COLO829 (cell line): ENCODE results near the gene EIF2S2.

Experiments used
- DNase-seq: peaks from one replicate; pipeline ENCODE4 v3.0.0; 2012; ENCODE audit warnings: low spot score

The EIF2S2 gene

GRCh38 chr20:34120213-34120612 lies 8.2 kb upstream of the EIF2S2 start:
- no peak for DNase-seq

- DNase-seq, result no peak
These were observed 3.2 kb upstream of the EIF2S2 start for GRCh38 chr20:34115232-34115631.

GRCh38 chr20:34114809-34115208 lies 2.8 kb upstream of the EIF2S2 start:
- no peak for DNase-seq

GRCh38 chr20:34112600-34113101 lies 608 bp upstream of the EIF2S2 start:
- peak; percentile 39 for DNase-seq

GRCh38 chr20:34110745-34111641 lies 1.1 kb downstream of the EIF2S2 start:
- peak; percentile 23 for DNase-seq

- DNase-seq, result no peak
These were observed 1.9 kb downstream of the EIF2S2 start for GRCh38 chr20:34110025-34110744.

- DNase-seq, result no peak
These were observed 2.6 kb downstream of the EIF2S2 start for GRCh38 chr20:34109442-34109841.

GRCh38 chr20:34108616-34109174 lies 3.3 kb downstream of the EIF2S2 start:
- DNase-seq, result no peak

GRCh38 chr20:34105978-34106675 lies 5.9 kb downstream of the EIF2S2 start:
- no peak for DNase-seq

- DNase-seq, result no peak
These were observed 8.0 kb downstream of the EIF2S2 start for GRCh38 chr20:34104059-34104458.

- DNase-seq, result no peak
These were observed 9.7 kb downstream of the EIF2S2 start for GRCh38 chr20:34102342-34102741.

GRCh38 chr20:34100576-34100975 lies 11.5 kb downstream of the EIF2S2 start:
- DNase-seq, result peak; percentile 91

GRCh38 chr20:34099675-34100074 lies 12.4 kb downstream of the EIF2S2 start:
- DNase-seq, result no peak

- DNase-seq, result no peak
These were observed 13.5 kb downstream of the EIF2S2 start for GRCh38 chr20:34098570-34098969.

- DNase-seq, result no peak
These were observed 15.2 kb downstream of the EIF2S2 start for GRCh38 chr20:34096699-34097444.

- no peak for DNase-seq
These were observed 16.2 kb downstream of the EIF2S2 start for GRCh38 chr20:34095825-34096224.

GRCh38 chr20:34093895-34094294 lies 18.1 kb downstream of the EIF2S2 start:
- DNase-seq, result no peak

- no peak for DNase-seq
These were observed 20.3 kb downstream of the EIF2S2 start for GRCh38 chr20:34091637-34092200.

GRCh38 chr20:34090645-34091044 lies 21.4 kb downstream of the EIF2S2 start:
- no peak for DNase-seq

GRCh38 chr20:34089655-34090345 lies 22.2 kb downstream of the EIF2S2 start:
- DNase-seq, result no peak

GRCh38 chr20:34089175-34089479 lies 22.9 kb downstream of the EIF2S2 start:
- no peak for DNase-seq
